Measurements from ENCODE around the gene ZNF714.

- TF ChIP-seq SUZ12 (IDR thresholded peaks at IDR 0.05) (no peak), BHLHE40 (IDR thresholded peaks at IDR 0.05; ENCODE audit: borderline replicate concordance) (no peak), ELF4 (IDR thresholded peaks at IDR 0.05) (no peak), L3MBTL2 (conservative IDR thresholded peaks at IDR 0.05) (no peak), ZNF384 (IDR thresholded peaks at IDR 0.05) (no peak), FOXM1 (IDR thresholded peaks at IDR 0.05; ENCODE audit: borderline replicate concordance) (no peak), FOXA1 (IDR thresholded peaks at IDR 0.05) (no peak), SP1 (IDR thresholded peaks at IDR 0.05) (no peak), HDGF (IDR thresholded peaks at IDR 0.05; ENCODE audit: borderline replicate concordance) (no peak), LEF1 (IDR thresholded peaks at IDR 0.05; ENCODE audit: borderline replicate concordance) (no peak), PKNOX1 (IDR thresholded peaks at IDR 0.05) (no peak)
These were observed 12.5 kb downstream of the ZNF714 start for GRCh38 chr19:21094347-21095025.

Measured in HEK293T (cell line).